ENCODE measurements around the gene RELL2. TPM values are rescaled to one million over a fixed set of nuclear protein-coding genes. Genes with fewer than 3 reads are reported as not detected.

RELL2 gene
- total RNA-seq, 1 experiment from 2014 or later: 9.8 TPM

DNA sequence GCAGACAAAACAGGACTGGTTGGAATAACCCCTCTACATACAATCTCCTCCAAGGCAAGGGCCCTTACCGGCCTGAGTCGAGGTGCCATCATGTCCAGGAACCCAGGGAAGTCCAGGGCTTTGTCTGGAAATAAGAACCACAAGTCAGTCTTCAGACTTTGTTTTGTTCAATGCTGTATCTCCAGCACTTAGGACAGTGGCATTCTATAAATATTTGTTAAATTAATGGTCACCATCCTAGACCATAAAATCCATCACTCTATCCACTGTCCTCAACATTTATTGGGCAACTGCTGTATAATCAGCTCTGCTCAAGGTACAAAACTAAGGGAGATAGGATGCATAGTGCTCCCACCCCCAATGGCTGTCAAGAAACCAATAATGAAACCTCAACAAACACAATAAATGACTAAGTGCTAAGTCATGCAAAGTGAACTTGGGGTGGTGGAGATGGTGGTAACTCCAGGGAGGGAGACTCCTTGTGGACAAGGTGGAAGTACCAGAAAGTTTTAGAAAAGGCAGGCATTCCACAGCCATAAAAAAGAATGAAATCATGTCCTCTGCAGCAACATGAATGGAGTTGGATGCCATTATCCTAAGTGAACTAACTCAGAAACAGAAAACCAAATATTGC is 5.0 kb downstream of the RELL2 start:
- peaks cover 2% of the 10 kb centered on the region for H3K27me3 Mint-ChIP-seq (ENCODE audit: low read depth)
- H3K4me3 Mint-ChIP-seq: no peak overlapping the region
- H3K9me3 Mint-ChIP-seq: no peaks in the 10 kb centered on the region; a peak in 1 of 5 replicates
- no peak overlapping the region; a peak in 1 of 7 replicates for H3K27ac Mint-ChIP-seq
- H2BK5ac ChIP-seq (ENCODE audit: insufficient read length, low read length): no peak overlapping the region
- no peak overlapping the region for H3K18ac ChIP-seq (ENCODE audit: insufficient read length, low read depth, low read length)
- no peak overlapping the region for H3K4ac ChIP-seq (ENCODE audit: low read depth, low read length)
- H3K9me3 ChIP-seq (ENCODE audit: control insufficient read depth, low read depth, low read length): no peaks in the 10 kb centered on the region
- no peak overlapping the region for H2BK20ac ChIP-seq (ENCODE audit: low read depth, low read length, poor library complexity, severe bottlenecking)
- H4K20me1 ChIP-seq (ENCODE audit: control insufficient read depth, insufficient read depth, insufficient read length): no peaks in the 10 kb centered on the region
- no peak overlapping the region for H4K91ac ChIP-seq (ENCODE audit: insufficient read length, low read depth, low read length)
- DNase-seq: no peak
- no peak overlapping the region for H4K8ac ChIP-seq (replicated peaks; ENCODE audit: insufficient read length, low read depth, low read length)
- H3K4me2 ChIP-seq (ENCODE audit: insufficient read depth, insufficient read length, low read length): no peak overlapping the region
- H3K23me2 ChIP-seq (ENCODE audit: insufficient read length, low read depth, low read length, poor library complexity, severe bottlenecking): peaks cover 7% of the 10 kb centered on the region
- H3K9ac ChIP-seq (ENCODE audit: extremely low read depth, insufficient read length, low read length): no peak overlapping the region
- TF ChIP-seq, protein P1, sequence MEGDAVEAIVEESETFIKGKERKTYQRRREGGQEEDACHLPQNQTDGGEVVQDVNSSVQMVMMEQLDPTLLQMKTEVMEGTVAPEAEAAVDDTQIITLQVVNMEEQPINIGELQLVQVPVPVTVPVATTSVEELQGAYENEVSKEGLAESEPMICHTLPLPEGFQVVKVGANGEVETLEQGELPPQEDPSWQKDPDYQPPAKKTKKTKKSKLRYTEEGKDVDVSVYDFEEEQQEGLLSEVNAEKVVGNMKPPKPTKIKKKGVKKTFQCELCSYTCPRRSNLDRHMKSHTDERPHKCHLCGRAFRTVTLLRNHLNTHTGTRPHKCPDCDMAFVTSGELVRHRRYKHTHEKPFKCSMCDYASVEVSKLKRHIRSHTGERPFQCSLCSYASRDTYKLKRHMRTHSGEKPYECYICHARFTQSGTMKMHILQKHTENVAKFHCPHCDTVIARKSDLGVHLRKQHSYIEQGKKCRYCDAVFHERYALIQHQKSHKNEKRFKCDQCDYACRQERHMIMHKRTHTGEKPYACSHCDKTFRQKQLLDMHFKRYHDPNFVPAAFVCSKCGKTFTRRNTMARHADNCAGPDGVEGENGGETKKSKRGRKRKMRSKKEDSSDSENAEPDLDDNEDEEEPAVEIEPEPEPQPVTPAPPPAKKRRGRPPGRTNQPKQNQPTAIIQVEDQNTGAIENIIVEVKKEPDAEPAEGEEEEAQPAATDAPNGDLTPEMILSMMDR (conservative IDR thresholded peaks at IDR 0.05): peak; percentile 40; the same call in 2 of the 3 replicates
- H3T11ph ChIP-seq (ENCODE audit: low read length): no peak overlapping the region
- H3K27me3 ChIP-seq (ENCODE audit: insufficient read depth, low read length): no peaks in the 10 kb centered on the region
- no CpG with 5 or more reads among the region's 2 CpGs for WGBS (ENCODE audit: extremely low coverage, insufficient read length, low lambda C conversion rate)
- no peak overlapping the region for H3K27ac ChIP-seq (ENCODE audit: insufficient read length, low read depth, low read length)
- no peak overlapping the region for H2AFZ ChIP-seq (ENCODE audit: low read length)
- H2AK5ac ChIP-seq (ENCODE audit: insufficient read length, low read length): no peak overlapping the region
- no peaks in the 10 kb centered on the region for H3K79me1 ChIP-seq (ENCODE audit: insufficient read depth, low read depth, low read length, poor library complexity, severe bottlenecking)
- peaks cover 8 to 13% of the 10 kb centered on the region in 2 experiments; a peak in 3 of 4 replicates for H3K4me1 Mint-ChIP-seq
- no peak overlapping the region for H2BK15ac ChIP-seq (ENCODE audit: low read depth, low read length)
- H3K79me2 ChIP-seq (ENCODE audit: insufficient read depth, low read length): no peaks in the 10 kb centered on the region
- no peak overlapping the region for H2BK12ac ChIP-seq (ENCODE audit: insufficient read length, low read depth, low read length)
- H4K5ac ChIP-seq (ENCODE audit: insufficient read length, low read depth, low read length): no peak overlapping the region
- peaks cover 23 to 35% (median 34%) of the 10 kb centered on the region in 3 experiments; a peak in 6 of 7 replicates for H3K36me3 Mint-ChIP-seq (ENCODE audit: insufficient read depth in 1 of 3, low read depth in 3 of 3)
- H2BK120ac ChIP-seq (ENCODE audit: low read depth, low read length, poor library complexity, severe bottlenecking): no peak overlapping the region
- H3K14ac ChIP-seq (ENCODE audit: insufficient read depth, low read length): no peak overlapping the region
- no peaks in the 10 kb centered on the region; the same call in 1 of the 2 replicates for H3K4me1 ChIP-seq (ENCODE audit: insufficient read depth, low read length)
- H3K56ac ChIP-seq (ENCODE audit: insufficient read length, low read depth, low read length): no peak overlapping the region
- no peak overlapping the region for H3K23ac ChIP-seq (ENCODE audit: insufficient read length, low read depth, low read length)
